ENCODE measurements around the gene TUBB6.

DNA sequence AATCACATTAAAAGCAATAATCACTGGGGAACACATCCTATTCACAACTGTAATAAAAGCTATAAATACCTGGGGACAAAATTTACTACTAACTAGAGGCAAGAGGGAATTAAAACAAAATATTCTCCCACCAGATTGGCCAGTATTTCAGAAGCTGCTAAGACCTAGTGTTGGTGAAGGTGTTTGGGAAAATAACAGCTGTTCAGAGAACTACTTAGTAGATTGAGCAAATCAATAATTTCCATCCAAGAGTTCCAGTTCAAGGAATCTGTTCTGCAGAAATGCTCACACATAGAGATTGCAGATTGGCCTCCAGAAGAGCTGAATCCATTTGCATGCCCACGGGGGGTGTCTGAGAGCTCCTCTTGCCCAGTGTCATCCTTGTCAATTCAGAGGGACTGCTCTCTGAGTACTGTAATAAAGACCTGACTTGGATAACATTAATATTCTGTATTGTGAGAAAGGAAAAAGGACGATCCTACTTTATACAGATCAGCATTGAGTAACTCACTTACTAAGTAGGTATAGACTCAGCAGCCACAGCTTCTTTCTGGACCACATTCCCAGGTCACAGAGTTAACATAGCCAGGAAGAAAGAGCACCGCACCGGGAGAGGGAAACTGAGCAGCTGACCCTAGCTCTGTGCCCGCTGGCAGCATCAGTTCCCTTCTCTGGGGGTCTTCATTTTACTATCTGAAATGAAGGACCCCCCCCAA, 5.6 kb downstream of the TUBB6 start:
- TF ChIP-seq SUZ12 (IDR thresholded peaks at IDR 0.05; ENCODE audit: low read length), result no peak
- TF ChIP-seq EZH2 (IDR thresholded peaks at IDR 0.05; ENCODE audit: low read depth, low read length, severe bottlenecking), result no peak
- TF ChIP-seq SRF (IDR thresholded peaks at IDR 0.05; ENCODE audit: low read depth, low read length), result no peak

Measured in H1 (cell line).